NCI-H526 treated with DMSO at 0.1 percent for 48 hours (cell line): ENCODE data around the gene COL10A1.
"Not testable (repeated sequence)": the region's sequence is repeated elsewhere in the genome, so short reads cannot be mapped to it uniquely, and the experiment has no call there.

Source experiments
- DNase-seq: peaks from one replicate; lab custom pipeline; 2025; lab: John Stamatoyannopoulos, UW

Gene COL10A1

DNA sequence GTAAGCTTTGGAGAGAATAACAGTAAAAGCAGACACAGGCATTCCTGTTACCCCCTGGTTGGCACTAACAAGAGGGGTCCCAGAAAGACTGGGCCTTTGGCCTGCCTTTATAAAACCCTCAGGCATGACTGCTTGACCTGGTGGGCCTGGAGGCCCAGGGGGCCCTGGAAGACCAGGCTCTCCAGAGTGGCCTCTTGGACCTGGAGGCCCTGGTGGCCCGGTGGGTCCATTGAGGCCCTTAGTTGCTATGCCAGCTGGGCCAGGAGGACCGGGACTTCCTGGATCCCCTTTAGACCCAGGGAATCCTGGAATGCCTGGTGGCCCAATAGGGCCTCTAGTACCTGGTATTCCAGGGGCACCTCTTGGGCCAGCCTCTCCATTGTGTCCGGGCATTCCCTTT is 5.5 kb downstream of the COL10A1 start:
- DNase-seq, result no peak

DNA sequence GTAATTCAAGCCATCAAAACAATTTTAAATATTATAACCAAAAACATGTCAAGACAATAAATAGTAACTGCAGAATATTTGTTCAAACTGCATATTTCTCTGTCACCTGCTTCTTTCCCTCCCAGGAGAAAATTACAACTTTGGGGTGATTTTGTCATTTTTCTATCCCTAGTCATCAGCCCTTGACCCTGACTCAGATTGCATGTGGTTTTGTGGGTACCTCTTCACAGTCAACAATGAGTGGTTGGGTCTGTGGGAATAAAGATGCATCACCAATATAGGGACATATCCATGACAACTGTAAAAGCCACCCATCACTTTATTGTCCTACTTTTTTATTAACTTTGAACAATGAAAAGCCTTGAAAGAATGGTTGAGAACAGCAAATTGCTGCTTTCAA is 7.3 kb downstream of the COL10A1 start:
- DNase-seq, result no peak

DNA sequence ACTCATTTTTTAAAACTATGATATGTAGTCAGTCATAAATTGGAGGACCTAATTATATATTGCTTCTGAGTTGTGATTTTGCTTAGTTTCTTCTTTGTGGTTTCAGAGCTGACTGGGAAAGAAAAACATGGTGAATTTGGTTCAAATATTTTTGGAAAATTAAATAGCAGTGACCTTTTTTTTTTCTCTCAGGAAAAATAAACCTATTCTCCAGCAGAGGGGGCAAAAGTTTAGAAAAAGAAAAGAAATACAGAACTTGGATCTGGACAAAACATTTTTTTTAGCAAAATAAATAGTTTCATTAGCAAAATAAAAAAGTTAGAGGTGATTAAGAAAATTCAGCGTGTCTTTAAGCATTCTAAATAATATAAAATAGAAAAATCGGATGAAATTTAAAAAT is 10.2 kb downstream of the COL10A1 start:
- no peak for DNase-seq

DNA sequence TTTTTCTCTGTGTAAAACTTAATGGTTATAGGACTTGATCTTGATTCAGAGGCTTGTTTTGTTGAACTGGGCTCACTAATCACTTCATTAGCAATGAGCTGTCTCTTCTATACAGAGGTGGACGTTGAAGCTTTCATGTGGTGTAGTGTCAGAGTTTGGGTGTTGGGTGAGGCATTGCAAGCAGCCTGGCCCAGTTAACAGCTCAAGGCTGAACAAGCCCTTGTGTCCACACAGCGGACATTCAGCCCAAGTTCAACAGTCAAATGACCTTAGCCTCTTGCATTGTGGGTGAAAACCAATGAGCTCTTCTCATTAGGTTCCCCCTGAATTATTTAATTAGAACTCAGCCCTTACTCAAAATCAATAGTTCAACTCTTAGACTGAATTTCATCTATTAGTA is 12.5 kb downstream of the COL10A1 start:
- DNase-seq, result no peak

DNA sequence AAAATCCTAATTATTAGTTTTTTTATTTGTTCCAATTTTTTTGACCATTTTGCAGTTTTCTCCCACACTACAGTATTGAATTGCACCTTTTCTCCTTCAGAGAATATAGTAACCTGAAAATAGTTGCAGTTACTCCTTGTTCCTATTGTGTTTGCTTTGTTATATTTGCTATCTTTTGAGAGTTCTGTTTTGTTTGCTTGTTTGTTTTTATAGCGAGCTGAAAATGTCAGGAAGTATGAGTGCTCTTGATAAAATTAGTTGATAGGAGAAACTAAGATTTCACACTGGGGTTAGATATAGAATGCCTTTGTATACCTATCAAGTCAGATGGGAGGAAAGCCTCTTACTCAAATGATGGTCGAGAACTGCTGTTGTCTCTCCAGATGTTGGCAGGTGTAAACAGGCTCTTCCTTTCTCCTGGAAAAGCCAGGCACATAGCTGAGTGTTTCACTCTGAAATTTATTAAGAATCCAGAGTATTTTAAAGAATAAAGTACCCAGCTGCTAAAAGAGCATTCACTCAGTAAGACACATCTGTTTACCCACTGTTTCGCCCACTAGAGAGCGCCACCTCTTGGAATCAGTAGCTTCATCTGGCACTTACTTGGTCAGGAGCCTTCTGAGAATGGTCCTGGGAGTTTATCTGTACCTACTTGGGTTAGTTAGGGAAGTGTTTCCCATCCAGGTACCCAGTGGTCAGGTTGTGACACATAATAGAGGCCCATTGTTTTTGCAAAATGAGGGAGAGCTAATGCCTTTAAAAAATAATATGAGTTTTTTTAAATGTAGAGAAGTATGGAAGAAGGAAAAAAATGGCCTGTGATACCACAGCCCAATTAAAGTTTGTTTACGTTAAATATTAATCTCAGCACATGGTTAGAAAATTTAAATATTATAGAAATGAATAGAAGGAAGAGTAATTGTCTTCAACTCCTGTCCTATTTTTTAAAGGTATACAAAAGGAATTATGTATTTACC is 14.1 kb downstream of the COL10A1 start:
- DNase-seq, result peak; percentile 2

DNA sequence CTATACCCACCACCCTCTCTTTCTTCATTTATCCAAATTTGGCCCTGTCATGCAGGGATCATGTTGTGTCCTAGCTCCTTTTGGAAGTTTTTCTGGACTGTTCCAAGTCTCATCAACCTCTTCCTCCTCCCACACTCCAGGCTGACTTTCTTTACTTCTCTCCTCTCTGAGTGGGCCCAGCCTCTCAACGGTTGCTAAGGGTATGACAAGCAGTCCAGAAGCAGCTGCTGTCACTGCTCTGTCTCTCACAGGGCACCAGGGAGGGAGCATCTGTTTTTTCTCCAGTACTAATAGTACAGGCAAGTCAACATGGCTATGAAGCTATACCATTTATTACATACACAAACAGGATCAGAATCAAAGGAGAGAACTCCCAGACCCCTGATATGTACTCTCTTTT is 17.1 kb downstream of the COL10A1 start:
- DNase-seq, result no peak

DNA sequence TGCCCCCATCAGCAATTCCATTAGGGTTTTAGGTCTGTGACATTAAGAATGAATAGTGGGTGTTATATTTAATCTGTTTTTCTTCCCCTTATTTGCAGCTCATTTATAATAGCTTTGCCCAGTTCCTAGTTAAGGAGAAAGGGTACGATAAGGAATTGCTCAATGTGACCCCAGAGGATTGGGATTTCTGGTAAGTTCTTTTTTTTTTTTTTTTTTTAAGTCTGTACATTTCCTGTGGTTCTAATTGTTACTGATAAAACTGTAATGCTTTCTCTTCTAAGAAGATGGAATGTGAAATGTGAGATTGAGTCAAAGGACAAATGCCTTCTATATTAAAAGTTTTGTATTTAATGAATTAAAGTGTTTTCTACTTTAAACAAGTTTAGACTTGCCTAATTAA is 19.8 kb downstream of the COL10A1 start:
- no peak for DNase-seq

DNA sequence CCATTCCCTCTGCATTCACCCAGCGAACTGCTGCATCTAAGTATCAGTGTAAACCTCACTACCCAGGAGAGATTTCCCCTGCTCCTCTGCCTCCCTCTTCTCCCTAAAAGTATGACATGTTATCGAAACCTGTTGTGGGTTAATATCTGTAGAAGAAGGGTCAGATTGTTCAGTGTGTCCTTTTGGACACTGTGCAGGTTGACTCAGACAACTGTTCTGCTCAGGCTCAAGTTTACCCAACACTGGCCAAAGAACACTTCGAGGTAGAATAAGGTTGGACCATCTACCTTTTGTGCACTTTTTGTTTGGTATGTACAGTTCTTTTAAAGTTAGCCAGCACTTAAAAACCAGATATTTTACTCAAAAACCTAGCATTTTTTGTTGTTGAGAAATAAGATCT is 20.7 kb downstream of the COL10A1 start:
- no peak for DNase-seq

DNA sequence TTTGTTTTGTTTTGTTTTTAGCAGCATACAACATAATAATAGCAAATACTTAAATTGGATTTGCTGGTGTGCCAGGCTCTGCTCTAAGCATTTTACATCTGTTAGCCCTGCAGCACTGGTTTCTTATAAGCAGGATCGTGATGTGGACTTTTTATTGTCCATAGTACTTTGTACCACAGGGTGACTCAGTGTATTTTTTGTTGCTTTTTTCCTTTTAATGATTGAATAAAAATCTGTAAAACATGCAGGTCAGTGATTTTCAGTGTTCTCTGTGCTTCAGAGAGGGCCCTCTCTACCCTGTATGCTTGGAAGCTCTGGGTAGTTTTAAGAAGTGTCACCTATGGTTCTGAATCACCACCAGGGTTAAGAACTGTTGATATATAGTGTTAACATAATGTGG is 21.3 kb downstream of the COL10A1 start:
- DNase-seq, result no peak

DNA sequence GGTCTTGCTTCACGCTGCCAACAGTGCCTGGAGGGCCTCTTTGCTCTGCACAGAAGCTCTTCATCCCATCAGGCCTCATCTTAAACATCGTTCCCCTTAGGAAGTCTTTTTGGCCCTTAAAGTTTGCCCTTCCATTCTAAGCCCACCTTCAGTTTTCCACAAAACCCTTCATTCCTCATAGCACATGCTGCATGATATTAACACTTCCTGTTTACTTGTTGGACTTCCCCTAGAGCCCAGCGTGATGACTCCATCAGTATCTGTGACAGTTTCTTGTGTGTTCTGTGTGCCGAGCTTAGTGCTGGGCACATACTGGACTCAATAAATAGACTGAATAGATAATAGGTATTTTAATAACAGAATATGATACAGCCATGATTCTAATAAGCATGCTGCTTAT is 23.1 kb downstream of the COL10A1 start:
- DNase-seq, result no peak

DNA sequence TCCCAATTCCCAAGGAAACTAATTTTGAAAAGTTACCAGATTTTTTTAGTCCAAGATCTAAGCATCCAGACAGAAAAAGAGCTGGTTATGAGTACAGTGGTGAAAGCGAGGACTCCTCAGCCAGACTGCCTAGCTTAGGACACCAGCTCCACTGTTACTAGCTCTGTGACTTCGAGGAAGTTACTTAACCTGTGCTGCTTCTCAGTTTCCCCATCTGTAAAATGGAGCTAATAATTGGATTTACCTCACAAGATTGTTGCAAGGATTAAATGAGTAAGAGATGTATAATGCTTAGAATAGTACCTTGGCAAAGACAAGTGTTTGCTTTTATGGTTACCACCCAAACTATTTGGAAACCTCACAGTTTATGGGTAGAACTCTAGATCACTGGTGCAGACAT is 24.1 kb downstream of the COL10A1 start:
- DNase-seq, result no peak

DNA sequence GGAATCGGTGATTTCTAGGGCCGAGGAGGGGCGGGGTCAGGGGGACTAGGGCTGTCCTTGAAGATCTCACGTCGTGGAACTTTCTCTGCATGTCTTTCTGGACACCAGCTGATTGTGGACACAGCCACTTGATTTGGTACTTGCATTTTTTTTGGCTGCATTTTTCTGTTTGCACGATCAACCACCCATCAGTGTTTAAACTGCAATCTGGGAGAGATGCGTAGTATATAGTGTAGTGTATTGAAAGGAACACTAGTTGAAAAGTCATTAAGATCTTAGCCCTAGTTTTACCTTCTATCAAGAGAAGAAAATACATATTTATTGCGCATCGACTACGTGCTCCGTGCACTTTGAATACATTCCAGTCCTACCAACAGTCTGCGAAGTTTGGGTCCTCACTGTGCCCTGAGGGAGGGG is 24.6 kb downstream of the COL10A1 start:
- DNase-seq, result no peak

DNA sequence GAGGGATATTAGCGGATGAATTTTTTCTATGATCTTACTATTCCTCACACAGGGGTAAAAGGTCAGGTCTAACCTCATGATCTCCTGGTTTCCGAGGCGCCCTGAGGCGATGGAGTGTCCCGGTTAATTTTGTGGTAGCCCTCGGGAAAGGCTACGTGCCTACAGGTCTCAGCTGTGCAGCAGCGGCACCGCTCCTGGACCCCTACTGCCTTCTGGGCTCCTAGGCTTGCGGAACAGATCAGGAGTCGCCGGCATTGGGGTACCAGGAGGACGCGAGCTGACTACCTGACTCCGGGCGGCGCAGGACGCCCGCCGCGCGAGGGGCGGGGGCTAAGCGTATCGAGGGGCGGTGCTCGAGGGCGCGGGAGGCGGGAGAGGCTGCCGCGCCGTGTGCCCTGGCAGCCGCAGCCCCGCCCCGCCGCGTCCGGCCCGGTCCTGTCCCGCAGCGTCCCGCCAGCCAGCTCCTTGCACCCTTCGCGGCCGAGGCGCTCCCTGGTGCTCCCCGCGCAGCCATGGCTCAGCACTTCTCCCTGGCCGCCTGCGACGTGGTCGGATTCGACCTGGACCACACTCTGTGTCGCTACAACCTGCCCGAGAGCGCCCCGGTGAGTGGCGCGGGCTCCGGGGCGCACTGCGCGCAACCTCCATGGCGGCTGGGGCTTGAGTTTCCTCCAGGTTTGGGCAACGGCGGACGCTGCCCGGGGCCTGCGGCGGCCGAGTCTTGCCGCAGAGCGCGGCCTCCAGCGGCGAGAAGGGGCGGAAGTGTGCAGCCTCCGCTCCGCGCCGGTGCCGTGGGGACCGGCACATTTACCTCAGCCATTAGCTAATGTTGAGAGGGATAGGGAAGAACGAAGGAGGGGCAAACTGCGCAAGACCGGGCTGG is 25.3 kb downstream of the COL10A1 start, which contains the start of gene NT5DC1:
NT5DC1 (plus strand) TSS at position 435 of the 883 bp plus-strand sequence; CDS start at position 513, 78 bp downstream.
- DNase-seq, result peak; percentile 77

DNA sequence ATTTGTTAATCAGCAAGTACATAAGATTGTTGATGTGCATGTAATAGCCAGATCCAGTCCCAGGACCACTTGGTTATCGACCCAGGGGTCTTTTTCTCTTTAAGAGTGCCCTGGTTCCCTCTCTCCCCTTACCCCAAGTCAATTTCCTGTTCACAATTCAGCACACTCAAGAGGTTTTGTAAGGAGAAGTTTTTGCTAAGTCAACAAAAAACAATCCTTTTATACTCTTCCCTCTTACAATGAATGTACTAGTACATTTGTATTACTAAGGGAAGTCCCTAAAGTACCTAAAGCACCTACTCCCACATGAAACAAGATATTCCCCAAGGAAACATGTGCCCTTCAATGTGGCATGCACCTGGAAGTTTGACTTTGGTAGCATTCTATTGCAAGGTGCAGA is 26.9 kb downstream of the COL10A1 start:
- DNase-seq, result no peak

DNA sequence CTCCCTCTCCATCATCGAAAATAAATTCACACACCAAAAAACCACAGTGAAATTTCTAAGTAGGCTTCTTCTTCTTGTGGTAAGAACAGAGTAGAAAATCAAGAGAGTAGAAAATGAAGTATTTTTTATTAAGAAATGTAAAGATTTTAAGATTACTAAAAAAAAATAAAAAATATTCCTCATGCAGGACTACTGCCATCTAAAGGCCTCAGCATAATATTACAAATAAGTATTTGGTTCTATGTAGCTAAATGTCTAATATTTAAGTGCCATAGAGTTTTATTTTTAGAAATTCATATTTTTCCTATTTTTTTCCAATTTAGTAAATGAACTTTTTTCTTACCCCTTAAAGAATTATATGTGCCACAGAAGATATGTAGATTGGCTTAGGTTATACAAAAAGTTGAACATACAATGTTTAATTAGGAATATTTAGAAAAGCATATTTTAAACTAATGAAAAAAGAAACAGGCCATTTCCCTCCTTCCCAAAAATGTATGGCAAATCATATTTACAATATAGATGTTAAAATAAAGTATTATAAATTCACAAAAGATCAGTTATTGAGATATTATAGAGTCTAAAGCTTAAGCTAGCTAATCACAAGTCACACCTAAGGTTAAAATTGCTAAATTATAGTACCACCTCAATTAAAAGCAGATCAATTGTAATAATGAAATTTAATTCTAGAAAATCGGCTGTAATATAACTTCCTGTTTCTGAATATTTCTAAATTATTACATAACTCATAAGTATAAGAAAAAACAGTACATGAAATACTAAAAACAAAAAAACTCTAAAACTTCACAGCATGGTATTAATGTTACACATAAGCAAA is 28.7 kb downstream of the COL10A1 start:
- no peak for DNase-seq

DNA sequence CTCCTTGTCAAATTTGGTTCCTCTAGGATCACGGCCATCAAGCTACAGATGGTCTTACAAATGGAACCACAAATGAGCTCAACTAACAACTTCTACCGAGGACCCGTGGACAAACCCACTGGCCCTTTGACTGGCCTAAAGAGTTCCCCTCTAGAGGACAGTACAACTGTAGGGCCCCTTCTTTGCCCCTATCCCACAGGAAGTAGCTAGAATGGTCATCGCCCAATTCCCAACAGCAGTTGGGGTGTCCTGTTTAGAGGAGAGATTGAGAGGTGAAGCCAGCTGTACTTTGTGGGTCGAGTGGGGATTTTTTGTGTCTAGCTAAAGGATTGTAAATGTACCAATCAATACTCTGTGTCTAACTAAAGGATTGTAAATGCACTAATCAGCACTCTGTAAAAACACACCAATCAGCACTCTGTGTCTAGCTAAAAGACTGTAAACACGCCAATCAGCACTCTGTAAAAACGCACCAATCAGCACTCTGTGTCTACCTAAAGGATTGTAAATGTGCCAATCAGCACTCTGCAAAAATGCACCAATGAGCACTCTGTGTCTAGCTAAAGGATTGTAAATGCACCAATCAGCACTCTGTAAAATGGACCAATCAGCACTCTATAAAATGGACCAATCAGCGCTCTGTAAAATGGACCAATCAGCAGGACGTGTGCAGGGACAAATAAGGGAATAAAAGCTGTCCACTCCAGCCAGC is 29.7 kb downstream of the COL10A1 start:
- DNase-seq, result not testable (repeated sequence)

DNA sequence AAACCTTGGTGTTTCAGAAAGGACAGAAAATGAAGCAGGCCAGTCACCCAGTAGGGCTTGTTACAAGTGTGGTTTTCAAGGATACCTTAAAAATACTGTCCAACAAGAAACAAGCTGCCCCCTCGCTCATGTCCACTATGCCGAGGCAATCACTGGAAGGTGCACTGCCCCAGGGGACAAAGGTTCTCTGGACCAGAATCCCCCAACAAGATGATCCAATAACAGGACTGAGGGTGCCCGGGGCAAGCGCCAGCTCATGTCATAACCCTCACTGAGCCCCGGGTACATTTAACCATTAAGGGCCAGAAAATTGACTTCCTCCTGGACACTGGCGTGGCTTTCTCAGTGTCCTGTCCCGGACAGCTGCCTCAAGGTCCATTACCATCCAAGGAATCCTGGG is 31.9 kb downstream of the COL10A1 start:
- no peak for DNase-seq

DNA sequence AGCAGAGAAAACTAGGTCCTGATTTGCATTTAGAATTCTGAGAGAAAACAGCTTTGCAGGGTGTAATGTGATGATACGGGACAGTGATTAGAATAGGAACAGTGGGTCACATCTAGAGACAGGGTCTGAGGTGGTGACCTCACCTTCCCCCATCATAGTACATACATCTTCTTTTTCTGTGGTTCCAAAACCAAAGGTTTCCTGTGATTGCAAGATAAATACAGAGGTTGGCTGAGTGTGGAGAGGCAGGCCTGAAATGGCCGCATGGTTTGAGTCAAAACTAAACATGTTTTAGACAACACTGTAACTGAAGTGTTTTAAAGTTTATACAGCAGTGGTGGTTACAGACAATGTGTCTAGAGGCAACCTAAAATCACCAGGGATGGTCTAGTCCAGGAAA is 35.7 kb downstream of the COL10A1 start:
- no peak for DNase-seq

DNA sequence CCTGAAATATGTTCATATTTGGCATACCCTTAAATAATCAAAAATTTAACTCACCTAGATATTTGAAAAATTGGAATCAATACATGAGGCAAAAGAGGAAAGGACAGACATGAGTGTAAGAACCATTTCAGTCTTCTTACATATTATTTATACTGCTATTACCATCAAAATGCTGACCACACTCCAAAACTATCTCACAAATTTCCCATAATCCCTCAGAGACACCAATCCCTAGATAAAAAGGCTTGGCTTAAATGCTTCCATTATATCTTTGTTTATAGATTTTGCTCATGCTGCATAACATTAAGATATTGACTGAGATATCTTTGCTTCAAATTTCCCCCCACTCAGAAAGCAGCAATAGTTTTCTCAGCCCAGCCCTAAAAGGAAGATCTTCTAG is 37.0 kb downstream of the COL10A1 start:
- DNase-seq, result no peak

DNA sequence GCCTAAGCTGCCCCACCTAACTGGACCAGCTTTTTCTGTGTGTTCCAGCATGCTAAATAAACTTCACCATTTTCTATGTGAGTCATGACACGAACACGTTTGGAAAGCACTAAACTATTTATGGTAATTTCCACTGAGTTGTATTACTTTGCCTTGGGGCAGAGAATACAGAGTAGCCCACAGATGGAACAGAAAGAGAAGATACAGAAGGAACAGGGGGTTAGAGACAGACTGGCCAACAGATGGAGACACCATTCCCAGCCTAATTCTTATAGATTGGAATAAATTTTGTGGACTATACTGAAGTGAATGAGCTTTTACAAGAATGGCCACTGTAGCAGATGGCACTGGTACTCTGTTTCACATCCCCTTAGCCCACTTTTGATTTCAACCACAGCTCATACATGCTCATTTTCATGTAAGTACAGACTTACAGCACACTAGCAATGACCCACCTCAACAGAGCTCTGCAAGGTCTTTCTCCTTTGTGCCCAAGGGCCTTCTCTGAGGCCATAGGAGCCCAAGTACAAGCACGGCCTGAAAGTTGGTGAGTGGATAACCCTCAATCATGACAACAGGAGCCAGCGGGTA is 38.4 kb downstream of the COL10A1 start:
- DNase-seq, result no peak

DNA sequence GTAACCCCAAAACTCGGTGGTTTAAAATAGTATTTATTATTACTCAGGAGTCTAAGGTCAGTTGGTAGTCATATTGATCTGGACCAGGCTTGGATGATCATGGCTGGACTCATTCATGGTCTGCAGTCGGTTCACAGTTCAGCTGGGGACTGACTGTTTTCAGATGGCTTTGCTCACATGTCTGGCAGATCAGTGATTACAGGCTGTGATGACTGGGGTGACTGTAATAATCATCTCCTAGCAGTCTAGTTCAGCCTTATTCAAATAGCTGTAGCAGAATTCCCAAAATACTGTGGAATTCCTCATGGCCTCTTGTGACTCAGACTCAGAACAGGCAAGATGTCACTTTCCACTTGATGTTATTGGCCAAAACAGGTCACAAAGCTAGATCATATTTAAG is 41.6 kb downstream of the COL10A1 start:
- DNase-seq, result no peak
